Endothelial cell of umbilical vein (primary cell): ENCODE measurements around the gene TSEN2. TPM values are rescaled to one million over a fixed set of nuclear protein-coding genes. Genes with fewer than 3 reads are reported as not detected.

Experiments
- BruUV-seq: library from RNA; stranded (reverse); fragments of 400-500 nt; replicated peaks from 2 replicates; lab custom pipeline; 2021; lab: Mats Ljungman, UMichigan
- CTCF ChIA-PET: fragments of 300-600, 350-600 bp; sonication (Branson Sonifier 250); formaldehyde crosslinking; loops from one replicate; lab custom pipeline; 2021; ENCODE audit warnings: antibody characterized with exemption, inconsistent platforms; lab: Charles Lee
- POLR2A ChIA-PET: fragments of 300-600, 350-600 bp; sonication (Branson Sonifier 250); formaldehyde crosslinking; loops from one replicate; lab custom pipeline; 2021; ENCODE audit warnings: antibody characterized with exemption, inconsistent platforms; lab: Charles Lee
- DNase-seq: peaks from one replicate; pipeline ENCODE4 v3.0.0-alpha.2; 2011; ENCODE audit warnings: low read depth, low spot score
- FAIRE-seq: peaks from 2 replicates; lab custom pipeline; 2011; peaks lifted over from hg19 to GRCh38; lab: Jason Lieb, UNC
- H2AFZ ChIP-seq: 2 replicates; pipeline ENCODE4 v1.6.0; 2012; ENCODE audit warnings: low read depth, low read length, control low read depth, inconsistent platforms
- H3K27ac ChIP-seq: 2 replicates; pipeline ENCODE4 v1.5.1; 2011; ENCODE audit warnings: low read depth, mild to moderate bottlenecking, control low read depth, low read length, moderate library complexity; ENCODE audit not compliant: insufficient read depth
- H3K27me3 ChIP-seq, 2 experiments: 2 replicates each; pipeline versions ENCODE4 v1.6.0 to v1.6.1; 2011; ENCODE audit warnings: low read length in 2 of 2, mixed read lengths in 1 of 2; ENCODE audit not compliant: control insufficient read depth in 2 of 2, insufficient read depth in 2 of 2
- H3K36me3 ChIP-seq, 2 experiments: 2 replicates in 1 of 2; 3 replicates in 1 of 2; pipeline ENCODE4 v1.5.1; 2011; ENCODE audit warnings: low read length in 2 of 2, mild to moderate bottlenecking in 1 of 2, moderate library complexity in 1 of 2; ENCODE audit not compliant: control insufficient read depth in 2 of 2, insufficient read depth in 2 of 2; ENCODE audit errors: extremely low read depth in 1 of 2
- H3K4me1 ChIP-seq: 3 replicates; pipeline ENCODE4 v1.5.1; 2011; ENCODE audit warnings: mild to moderate bottlenecking, low read length; ENCODE audit not compliant: control insufficient read depth, insufficient read depth; ENCODE audit errors: extremely low read depth
- H3K4me2 ChIP-seq: 2 replicates; pipeline ENCODE4 v1.6.1; 2011; ENCODE audit warnings: low read length, control low read depth, mixed read lengths; ENCODE audit not compliant: insufficient read depth
- H3K4me3 ChIP-seq, 3 experiments: fragments of 200-600 bp in 1 of 3; sonication (generic), shearing (Covaris generic) in 1 of 3; replicated peaks in 1 of 3; 2 replicates each; pipeline ENCODE4 v1.5.1; 2011 to 2016; ENCODE audit warnings: control low read depth in 3 of 3, low read length in 3 of 3, mild to moderate bottlenecking in 2 of 3, inconsistent platforms in 1 of 3, low read depth in 1 of 3, moderate library complexity in 1 of 3; ENCODE audit not compliant: insufficient read depth in 1 of 3
- H3K79me2 ChIP-seq: 2 replicates; pipeline ENCODE4 v1.6.0; 2012; ENCODE audit warnings: low read length, inconsistent platforms; ENCODE audit not compliant: control insufficient read depth, insufficient read depth
- H3K9ac ChIP-seq: replicated peaks from 2 replicates; pipeline ENCODE3; 2011; ENCODE audit warnings: low read length, control low read depth; ENCODE audit not compliant: insufficient read depth; ENCODE audit errors: extremely low read depth
- H3K9me1 ChIP-seq: replicated peaks from 3 replicates; pipeline ENCODE4 v1.6.0; 2011; ENCODE audit warnings: mild to moderate bottlenecking, low read length; ENCODE audit not compliant: control insufficient read depth, insufficient read depth; ENCODE audit errors: extremely low read depth
- H3K9me3 ChIP-seq: replicated peaks from 2 replicates; pipeline ENCODE4 v1.5.1; 2012; ENCODE audit warnings: low read length, inconsistent platforms; ENCODE audit not compliant: control insufficient read depth, insufficient read depth
- H4K20me1 ChIP-seq: replicated peaks from 2 replicates; pipeline ENCODE3; 2011; ENCODE audit warnings: mild to moderate bottlenecking, low read length; ENCODE audit not compliant: control insufficient read depth, insufficient read depth; ENCODE audit errors: extremely low read depth
- CTCF ChIP-seq, 2 donors: IDR thresholded peaks; 1 replicate in 1 of 2; 2 replicates in 1 of 2; pipeline ENCODE4 v1.5.1; 2011; ENCODE audit warnings: low read length in 2 of 2, mild to moderate bottlenecking in 2 of 2, moderate library complexity in 2 of 2, control low read depth in 1 of 2, inconsistent platforms in 1 of 2, low read depth in 1 of 2; ENCODE audit not compliant: insufficient read depth in 1 of 2; ENCODE audit errors: extremely low read depth in 1 of 2
- EZH2 ChIP-seq: IDR thresholded peaks from 2 replicates; pipeline ENCODE4 v1.6.1; 2012; ENCODE audit warnings: borderline replicate concordance, low read depth, mild to moderate bottlenecking, moderate library complexity, low read length, inconsistent platforms; ENCODE audit not compliant: severe bottlenecking
- FOS ChIP-seq: IDR thresholded peaks from 2 replicates; pipeline ENCODE4 v1.6.1; 2011; ENCODE audit warnings: mild to moderate bottlenecking, low read length, moderate library complexity, borderline replicate concordance; ENCODE audit not compliant: insufficient read depth
- GATA2 ChIP-seq: IDR thresholded peaks from 2 replicates; pipeline ENCODE4 v1.7.0; 2011; ENCODE audit warnings: low read depth, mild to moderate bottlenecking, moderate library complexity, mixed read lengths, low read length; ENCODE audit not compliant: insufficient read length, insufficient read depth
- JUN ChIP-seq: IDR thresholded peaks from 2 replicates; pipeline ENCODE4 v1.6.1; 2011; ENCODE audit warnings: borderline replicate concordance, low read depth; ENCODE audit not compliant: insufficient read length, insufficient read depth
- MAX ChIP-seq: IDR thresholded peaks from 2 replicates; pipeline ENCODE4 v1.6.1; 2011; ENCODE audit not compliant: insufficient read depth, insufficient read length
- MYC ChIP-seq: IDR thresholded peaks from one replicate; pipeline ENCODE4 v1.6.1; 2011; ENCODE audit warnings: mild to moderate bottlenecking, low read depth, low read length
- POLR2A ChIP-seq: IDR thresholded peaks from 2 replicates; pipeline ENCODE4 v1.6.1; 2012; ENCODE audit warnings: low read depth, mild to moderate bottlenecking, control low read depth, low read length
- POLR2AphosphoS5 ChIP-seq: IDR thresholded peaks from 2 replicates; pipeline ENCODE4 v1.6.1; 2012; ENCODE audit warnings: low read depth, mild to moderate bottlenecking, control low read depth, low read length, moderate library complexity; ENCODE audit not compliant: insufficient read depth
- dilution Hi-C: fragments of 300-500 bp; cut with MboI; formaldehyde crosslinking; loops from one replicate; pipeline ENCODE4 v1.15.0; 2019; ENCODE audit warnings: low sequenced_read_pairs; ENCODE audit not compliant: extremely low pct_ligation_motif_present
- intact Hi-C: fragments of 100-400 bp; cut with micrococcal nuclease; formaldehyde crosslinking; loops from one replicate; pipeline ENCODE4 v1.10.0; 2022
- polyA plus RNA-seq, 4 experiments: library from polyadenylated mRNA; depleted of rRNA in 3 of 4; stranded (reverse) in 3 of 4; unstranded in 1 of 4; fragments of >200 nt; gene quantifications; 2 replicates each; pipeline versions ENCODE4 v1.2.1 to v1.2.3, GENCODE V29; 2011 to 2012; ENCODE audit warnings: missing spikeins in 1 of 4
- total RNA-seq: library from RNA; stranded (reverse); gene quantifications from 2 replicates; pipeline ENCODE4 v1.2.3, GENCODE V29; 2021

Gene TSEN2
- total and polyA plus RNA-seq, 2 donors (not counting 3 experiments of a cell fraction or from before 2014, with no cell fraction given), result 8.3 to 12.1 TPM

GRCh38 chr3:12465836-12466225 lies 18.4 kb upstream of the TSEN2 start:
- Histone ChIP-seq H3K9me1 (no peaks in the 10 kb centered on the region), H3K9ac (no peak overlapping the region), H3K79me2 (no peaks in the 10 kb centered on the region), H4K20me1 (no peaks in the 10 kb centered on the region), H3K4me3 (no peak overlapping the region), H3K36me3 (no peaks in the 10 kb centered on the region), H3K27ac (no peak overlapping the region), H3K9me3 (no peaks in the 10 kb centered on the region), H3K27me3 (no peaks in the 10 kb centered on the region), H3K4me1 (peaks cover 14% of the 10 kb centered on the region), H3K4me2 (no peak overlapping the region), H2AFZ (no peak overlapping the region)
- TF ChIP-seq GATA2 (no peak), CTCF (IDR thresholded peaks at IDR 0.05; ENCODE audit: extremely low read depth in 1 of 2, insufficient read depth in 1 of 2, low read depth in 1 of 2, low read length in 2 of 2) (no peak), POLR2A (no peak), POLR2AphosphoS5 (no peak), FOS (no peak), JUN (no peak), MYC (no peak), MAX (no peak), EZH2 (no peak)
- ChIA-PET CTCF (interaction anchor here (1.3 kb wide), 1 partner anchor 14 kb away, joined by 3 read pairs; no protein-coding TSS in a partner anchor), POLR2A (no interaction called here)
- intact Hi-C loops (no loop called here), dilution Hi-C loops (loop anchor here (10.0 kb wide), 1 partner anchor 321 kb away; no protein-coding TSS in a partner anchor)
- DNase-seq (no peak), FAIRE-seq (no peak)
- BruUV-seq, result no TSS peak
